ENCODE measurements around the gene RHOBTB3. TPM values are rescaled to one million over a fixed set of nuclear protein-coding genes. Genes with fewer than 3 reads are reported as not detected.

The RHOBTB3 gene
- total RNA-seq, 2 donors from 2014 or later, result 1.3 to 5.2 TPM

- DNase-seq, result no peak
- Mint-ChIP-seq H3K27me3 (ENCODE audit: low read depth) (peaks cover 45% of the 10 kb centered on the region), H3K4me3 (peak overlapping the region; percentile 83 to 87), H3K36me3 (ENCODE audit: insufficient read depth in 2 of 2) (peaks cover 0 to 3% of the 10 kb centered on the region in 2 donors), H3K27ac (no peak overlapping the region), H3K9me3 (no peaks in the 10 kb centered on the region), H3K4me1 (ENCODE audit: low read depth) (peaks cover 59% of the 10 kb centered on the region)
- no peak for ATAC-seq (replicated peaks in 1 of 2)
Measured at GRCh38 chr5:95730011-95730700, 980 bp upstream of the RHOBTB3 start.

- Mint-ChIP-seq H3K4me3 (peak overlapping the region; percentile 86 to 91), H3K4me1 (ENCODE audit: low read depth) (peaks cover 55% of the 10 kb centered on the region), H3K36me3 (ENCODE audit: insufficient read depth in 2 of 2) (peaks cover 0 to 3% of the 10 kb centered on the region in 2 donors), H3K9me3 (no peaks in the 10 kb centered on the region), H3K27me3 (ENCODE audit: low read depth) (peaks cover 48% of the 10 kb centered on the region), H3K27ac (no peak overlapping the region)
- DNase-seq (peak; percentile 52 to 56), ATAC-seq (replicated peaks in 1 of 2) (peak; percentile 64 to 75)
Measured at GRCh38 chr5:95731571-95732554, 727 bp downstream of the RHOBTB3 start.

GRCh38 chr5:95733107-95733665, 2.0 kb downstream of the RHOBTB3 start:
- ATAC-seq (replicated peaks in 1 of 2), result no peak
- Mint-ChIP-seq H3K27ac (no peak overlapping the region), H3K4me3 (no peak overlapping the region), H3K4me1 (ENCODE audit: low read depth) (peaks cover 42% of the 10 kb centered on the region), H3K27me3 (ENCODE audit: low read depth) (peaks cover 48% of the 10 kb centered on the region), H3K9me3 (no peaks in the 10 kb centered on the region), H3K36me3 (ENCODE audit: insufficient read depth in 2 of 2) (peaks cover 0 to 3% of the 10 kb centered on the region in 2 donors)
- no peak for DNase-seq

- Mint-ChIP-seq H3K27me3 (ENCODE audit: low read depth) (peaks cover 48% of the 10 kb centered on the region), H3K4me3 (no peak overlapping the region), H3K36me3 (ENCODE audit: insufficient read depth in 2 of 2) (peaks cover 0 to 3% of the 10 kb centered on the region in 2 donors), H3K4me1 (ENCODE audit: low read depth) (peaks cover 32% of the 10 kb centered on the region), H3K9me3 (no peaks in the 10 kb centered on the region), H3K27ac (no peak overlapping the region)
- ATAC-seq (replicated peaks in 1 of 2), result no peak
- no peak for DNase-seq
Measured at GRCh38 chr5:95734187-95734586, 3.1 kb downstream of the RHOBTB3 start.

GRCh38 chr5:95734906-95735305, 3.8 kb downstream of the RHOBTB3 start:
- H3K36me3 Mint-ChIP-seq (ENCODE audit: insufficient read depth in 2 of 2), result peaks cover 0 to 3% of the 10 kb centered on the region in 2 donors
- peaks cover 43% of the 10 kb centered on the region for H3K27me3 Mint-ChIP-seq (ENCODE audit: low read depth)
- no peak overlapping the region for H3K4me3 Mint-ChIP-seq
- H3K27ac Mint-ChIP-seq, result no peak overlapping the region
- DNase-seq (no peak), ATAC-seq (replicated peaks in 1 of 2) (no peak)
- no peaks in the 10 kb centered on the region for H3K9me3 Mint-ChIP-seq
- peaks cover 28% of the 10 kb centered on the region for H3K4me1 Mint-ChIP-seq (ENCODE audit: low read depth)

- Mint-ChIP-seq H3K36me3 (ENCODE audit: insufficient read depth in 2 of 2) (peaks cover 0 to 3% of the 10 kb centered on the region in 2 donors), H3K27me3 (ENCODE audit: low read depth) (peaks cover 38% of the 10 kb centered on the region), H3K27ac (no peak overlapping the region), H3K9me3 (peaks cover 0 to 3% of the 10 kb centered on the region in 2 donors), H3K4me1 (ENCODE audit: low read depth) (peaks cover 28% of the 10 kb centered on the region), H3K4me3 (no peak overlapping the region)
- no peak for ATAC-seq (replicated peaks in 1 of 2)
- no peak for DNase-seq
Measured at GRCh38 chr5:95735406-95735805, 4.3 kb downstream of the RHOBTB3 start.

- Mint-ChIP-seq H3K4me1 (ENCODE audit: low read depth) (peaks cover 15% of the 10 kb centered on the region), H3K4me3 (no peak overlapping the region), H3K27me3 (ENCODE audit: low read depth) (peaks cover 21% of the 10 kb centered on the region), H3K9me3 (peaks cover 0 to 3% of the 10 kb centered on the region in 2 donors), H3K36me3 (ENCODE audit: insufficient read depth in 2 of 2) (peaks cover 0 to 3% of the 10 kb centered on the region in 2 donors), H3K27ac (no peak overlapping the region)
- ATAC-seq (replicated peaks in 1 of 2) (no peak), DNase-seq (no peak)
Measured at GRCh38 chr5:95738072-95738471, 6.9 kb downstream of the RHOBTB3 start.

- Mint-ChIP-seq H3K9me3 (peaks cover 0 to 3% of the 10 kb centered on the region in 2 donors), H3K27ac (no peak overlapping the region), H3K4me3 (no peak overlapping the region), H3K36me3 (ENCODE audit: insufficient read depth in 2 of 2) (peaks cover 0 to 3% of the 10 kb centered on the region in 2 donors), H3K27me3 (ENCODE audit: low read depth) (peaks cover 13% of the 10 kb centered on the region), H3K4me1 (ENCODE audit: low read depth) (peaks cover 15% of the 10 kb centered on the region)
- ATAC-seq (replicated peaks in 1 of 2) (no peak), DNase-seq (no peak)
Measured at GRCh38 chr5:95738834-95739233, 7.7 kb downstream of the RHOBTB3 start.

- ATAC-seq (replicated peaks in 1 of 2) (no peak), DNase-seq (no peak)
- no peak overlapping the region for H3K4me3 Mint-ChIP-seq
- peaks cover 0 to 3% of the 10 kb centered on the region in 2 donors for H3K36me3 Mint-ChIP-seq (ENCODE audit: insufficient read depth in 2 of 2)
- peaks cover 6% of the 10 kb centered on the region for H3K27me3 Mint-ChIP-seq (ENCODE audit: low read depth)
- H3K9me3 Mint-ChIP-seq, result peaks cover 0 to 3% of the 10 kb centered on the region in 2 donors
- H3K4me1 Mint-ChIP-seq (ENCODE audit: low read depth), result peaks cover 15% of the 10 kb centered on the region
- H3K27ac Mint-ChIP-seq, result no peak overlapping the region
Measured at GRCh38 chr5:95739857-95740256, 8.7 kb downstream of the RHOBTB3 start.

- Mint-ChIP-seq H3K9me3 (peaks cover 0 to 3% of the 10 kb centered on the region in 2 donors), H3K4me1 (ENCODE audit: low read depth) (peaks cover 16% of the 10 kb centered on the region), H3K36me3 (ENCODE audit: insufficient read depth in 2 of 2) (peaks cover 0 to 3% of the 10 kb centered on the region in 2 donors), H3K27ac (no peak overlapping the region), H3K27me3 (ENCODE audit: low read depth) (no peaks in the 10 kb centered on the region), H3K4me3 (no peak overlapping the region)
- ATAC-seq (replicated peaks in 1 of 2) (no peak), DNase-seq (no peak)
Measured at GRCh38 chr5:95741458-95741857, 10.3 kb downstream of the RHOBTB3 start.

- Mint-ChIP-seq H3K9me3 (peaks cover 0 to 3% of the 10 kb centered on the region in 2 donors), H3K36me3 (ENCODE audit: insufficient read depth in 2 of 2) (peaks cover 0 to 3% of the 10 kb centered on the region in 2 donors), H3K4me1 (ENCODE audit: low read depth) (peaks cover 28% of the 10 kb centered on the region), H3K4me3 (no peak overlapping the region), H3K27ac (no peak overlapping the region), H3K27me3 (ENCODE audit: low read depth) (peaks cover 7% of the 10 kb centered on the region)
- DNase-seq (no peak), ATAC-seq (replicated peaks in 1 of 2) (no peak)
Measured at GRCh38 chr5:95743232-95743631, 12.1 kb downstream of the RHOBTB3 start.

GRCh38 chr5:95743877-95744276, 12.7 kb downstream of the RHOBTB3 start:
- Mint-ChIP-seq H3K4me1 (ENCODE audit: low read depth) (peaks cover 28% of the 10 kb centered on the region), H3K27ac (no peak overlapping the region), H3K9me3 (peaks cover 0 to 3% of the 10 kb centered on the region in 2 donors), H3K27me3 (ENCODE audit: low read depth) (peaks cover 7% of the 10 kb centered on the region), H3K4me3 (no peak overlapping the region), H3K36me3 (ENCODE audit: insufficient read depth in 2 of 2) (peaks cover 0 to 3% of the 10 kb centered on the region in 2 donors)
- ATAC-seq (replicated peaks in 1 of 2) (no peak), DNase-seq (no peak)

GRCh38 chr5:95746194-95746593, 15.1 kb downstream of the RHOBTB3 start:
- peaks cover 20% of the 10 kb centered on the region for H3K4me1 Mint-ChIP-seq (ENCODE audit: low read depth)
- no peaks in the 10 kb centered on the region for H3K36me3 Mint-ChIP-seq (ENCODE audit: insufficient read depth in 2 of 2)
- no peak overlapping the region for H3K27ac Mint-ChIP-seq
- no peak for DNase-seq
- no peak overlapping the region for H3K4me3 Mint-ChIP-seq
- H3K9me3 Mint-ChIP-seq, result no peaks in the 10 kb centered on the region
- H3K27me3 Mint-ChIP-seq (ENCODE audit: low read depth), result peaks cover 7% of the 10 kb centered on the region
- ATAC-seq (replicated peaks in 1 of 2), result no peak
